Upper lobe of left lung (tissue), 4 donors: ENCODE data around the gene KIF3B.

ENCODE experiments used
- EP300 ChIP-seq, 4 donors: sonication (generic); formaldehyde crosslinking; IDR thresholded peaks; one replicate each; pipeline ENCODE4 v1.5.1; 2017; ENCODE audit warnings: antibody characterized with exemption in 4 of 4, control low read depth in 2 of 4
- POLR2A ChIP-seq, 4 donors: fragments of 450-650 bp; IDR thresholded peaks; one replicate each; pipeline ENCODE4 v1.5.1; 2016 to 2017; ENCODE audit warnings: antibody characterized with exemption in 4 of 4, mild to moderate bottlenecking in 2 of 4
- POLR2AphosphoS5 ChIP-seq, 2 donors: sonication (generic); formaldehyde crosslinking; IDR thresholded peaks; one replicate each; pipeline ENCODE4 v1.5.1; 2017; ENCODE audit warnings: antibody characterized with exemption in 2 of 2
- TF ChIP-seq, protein P1 (sequence below), 6 experiments: fragments of 450-650 bp in 4 of 6; fragments of 200-600 bp in 2 of 6; sonication (generic) in 2 of 6; IDR thresholded peaks; one replicate each; pipeline ENCODE4 v1.5.1; 2016 to 2019; ENCODE audit warnings: antibody characterized with exemption in 6 of 6

DNA sequence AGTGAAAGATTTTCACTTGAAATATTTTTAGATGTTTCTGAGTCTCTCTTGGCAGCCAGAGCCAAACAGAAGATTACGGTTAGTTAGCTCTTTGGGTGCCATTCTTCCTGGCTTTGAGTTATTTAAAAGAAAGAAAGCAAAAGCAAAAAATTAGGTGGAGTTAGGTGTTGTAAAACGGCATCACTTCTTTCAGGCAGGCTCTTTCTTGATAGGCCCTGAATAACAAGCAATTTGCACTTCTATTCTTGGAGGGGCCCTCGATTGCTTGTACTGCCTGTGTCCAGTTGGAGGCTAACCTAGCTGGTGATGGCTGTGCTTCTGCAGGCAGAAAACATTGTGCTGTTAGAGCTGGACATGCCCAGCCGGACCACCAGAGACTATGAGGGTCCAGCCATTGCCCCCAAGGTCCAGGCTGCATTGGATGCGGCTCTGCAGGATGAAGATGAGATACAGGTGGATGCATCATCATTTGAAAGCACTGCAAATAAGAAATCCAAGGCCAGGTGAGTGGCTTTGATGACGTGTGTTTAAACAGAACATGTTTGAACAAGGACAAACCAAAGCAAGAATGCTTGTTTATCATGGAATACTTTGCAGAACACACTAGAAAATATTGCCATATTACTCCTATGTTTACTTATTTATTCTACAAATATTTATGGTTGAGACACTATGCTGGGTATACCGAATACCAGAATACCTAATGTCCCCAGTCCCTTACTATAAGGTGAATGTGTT, 52.5 kb downstream of the KIF3B start:
- TF ChIP-seq, protein P1, sequence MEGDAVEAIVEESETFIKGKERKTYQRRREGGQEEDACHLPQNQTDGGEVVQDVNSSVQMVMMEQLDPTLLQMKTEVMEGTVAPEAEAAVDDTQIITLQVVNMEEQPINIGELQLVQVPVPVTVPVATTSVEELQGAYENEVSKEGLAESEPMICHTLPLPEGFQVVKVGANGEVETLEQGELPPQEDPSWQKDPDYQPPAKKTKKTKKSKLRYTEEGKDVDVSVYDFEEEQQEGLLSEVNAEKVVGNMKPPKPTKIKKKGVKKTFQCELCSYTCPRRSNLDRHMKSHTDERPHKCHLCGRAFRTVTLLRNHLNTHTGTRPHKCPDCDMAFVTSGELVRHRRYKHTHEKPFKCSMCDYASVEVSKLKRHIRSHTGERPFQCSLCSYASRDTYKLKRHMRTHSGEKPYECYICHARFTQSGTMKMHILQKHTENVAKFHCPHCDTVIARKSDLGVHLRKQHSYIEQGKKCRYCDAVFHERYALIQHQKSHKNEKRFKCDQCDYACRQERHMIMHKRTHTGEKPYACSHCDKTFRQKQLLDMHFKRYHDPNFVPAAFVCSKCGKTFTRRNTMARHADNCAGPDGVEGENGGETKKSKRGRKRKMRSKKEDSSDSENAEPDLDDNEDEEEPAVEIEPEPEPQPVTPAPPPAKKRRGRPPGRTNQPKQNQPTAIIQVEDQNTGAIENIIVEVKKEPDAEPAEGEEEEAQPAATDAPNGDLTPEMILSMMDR (IDR thresholded peaks at IDR 0.05) = no peak
- TF ChIP-seq POLR2AphosphoS5 (IDR thresholded peaks at IDR 0.05) (no peak), POLR2A (IDR thresholded peaks at IDR 0.05) (no peak), EP300 (IDR thresholded peaks at IDR 0.05) (no peak)
